ENCODE results near the gene ATG4A. TPM values are rescaled to one million over a fixed set of nuclear protein-coding genes. Genes with fewer than 3 reads are reported as not detected.

ATG4A gene
- total RNA-seq, 4 donors from 2014 or later: 18.3 to 22.1 (median 20.4) TPM

- H3K27me3 ChIP-seq: peaks cover 0 to 3% (median 0%) of the 10 kb centered on the region in 3 donors
- H3K4me1 ChIP-seq: peaks cover 3 to 13% of the 10 kb centered on the region in 2 donors
- peaks cover 0 to 8% of the 10 kb centered on the region in 2 donors for H3K36me3 ChIP-seq
- in situ Hi-C loops (cut with MboI; ENCODE audit: low sequenced_read_pairs in 4 of 4) (loop anchor here in 1 of 4 donors (25.0 kb wide), 1 partner anchor 451 kb away; the partner anchor contains the start of gene PRPS1), intact Hi-C loops (cut with DNase I; ENCODE audit: low total_unique reads) (no loop called here)
- TF ChIP-seq POLR2A (IDR thresholded peaks at IDR 0.05) (no peak), CTCF (IDR thresholded peaks at IDR 0.05 in 4 of 5, conservative IDR thresholded peaks at IDR 0.05 in 1 of 5) (no peak)
- DNase-seq: no peak
- H3K4me3 ChIP-seq: no peak overlapping the region
- no peaks in the 10 kb centered on the region for H3K9me3 ChIP-seq
- no peak overlapping the region for H3K27ac ChIP-seq
- no peak for ATAC-seq
These were observed 3.1 kb upstream of the ATG4A start for GRCh38 chrX:108088511-108088910.

- peaks cover 0 to 8% of the 10 kb centered on the region in 2 donors for H3K36me3 ChIP-seq
- no peak for ATAC-seq
These were observed 901 bp upstream of the ATG4A start for GRCh38 chrX:108090491-108091263.

GRCh38 chrX:108091878-108092291 lies 307 bp downstream of the ATG4A start:
- in situ Hi-C loops (cut with MboI; ENCODE audit: low sequenced_read_pairs in 4 of 4): loop anchor here in 1 of 4 donors (25.0 kb wide), 1 partner anchor 455 kb away; the partner anchor contains the start of gene PRPS1
- no peaks in the 10 kb centered on the region for H3K9me3 ChIP-seq
- peaks cover 3 to 13% of the 10 kb centered on the region in 2 donors for H3K4me1 ChIP-seq
- H3K36me3 ChIP-seq: peaks cover 0 to under 1% of the 10 kb centered on the region in 2 donors
- H3K4me3 ChIP-seq: peak overlapping the region; percentile 60 to 77 (median 74)
- TF ChIP-seq POLR2A (IDR thresholded peaks at IDR 0.05): no peak
- no peak for TF ChIP-seq CTCF (IDR thresholded peaks at IDR 0.05 in 4 of 5, conservative IDR thresholded peaks at IDR 0.05 in 1 of 5)
- H3K27me3 ChIP-seq: peaks cover 0 to 3% (median 0%) of the 10 kb centered on the region in 3 donors
- intact Hi-C loops (cut with DNase I; ENCODE audit: low total_unique reads): loop anchor here (5.0 to 10.0 kb wide), 2 partner anchors 435 to 977 kb away; partner anchors contain the start of gene RBM41
- H3K27ac ChIP-seq: peak overlapping the region; percentile 82 to 89 (median 86)
- DNase-seq (peak; percentile 8 to 52), ATAC-seq (peak; percentile 56 to 58)

More at GRCh38 chrX:108090491-108091263, 901 bp upstream of the ATG4A start:
- Histone ChIP-seq H3K4me1 (peaks cover 3 to 13% of the 10 kb centered on the region in 2 donors), H3K27ac (peak overlapping the region; percentile 82 to 89 (median 86)), H3K9me3 (no peaks in the 10 kb centered on the region), H3K4me3 (peak overlapping the region; percentile 58 to 77 (median 67)), H3K27me3 (peaks cover 0 to 3% (median 0%) of the 10 kb centered on the region in 3 donors)
- intact Hi-C loops (cut with DNase I; ENCODE audit: low total_unique reads) (loop anchor here (5.0 to 10.0 kb wide), 2 partner anchors 433 to 976 kb away; partner anchors contain the start of gene RBM41), in situ Hi-C loops (cut with MboI; ENCODE audit: low sequenced_read_pairs in 4 of 4) (loop anchor here in 1 of 4 donors (25.0 kb wide), 1 partner anchor 453 kb away; the partner anchor contains the start of gene PRPS1)
- no peak for TF ChIP-seq CTCF (IDR thresholded peaks at IDR 0.05 in 4 of 5, conservative IDR thresholded peaks at IDR 0.05 in 1 of 5)
- no peak for TF ChIP-seq POLR2A (IDR thresholded peaks at IDR 0.05)
- no peak for DNase-seq

- intact Hi-C loops (cut with DNase I; ENCODE audit: low total_unique reads): loop anchor here (10.0 kb wide), 1 partner anchor 983 kb away; the partner anchor contains the start of gene RBM41
- no peak for TF ChIP-seq POLR2A (IDR thresholded peaks at IDR 0.05)
- TF ChIP-seq CTCF (IDR thresholded peaks at IDR 0.05 in 4 of 5, conservative IDR thresholded peaks at IDR 0.05 in 1 of 5): no peak
- no peak for ATAC-seq
These were observed 5.8 kb downstream of the ATG4A start for GRCh38 chrX:108097380-108097779.

More at GRCh38 chrX:108097380-108097779, 5.8 kb downstream of the ATG4A start:
- Histone ChIP-seq H3K9me3 (no peaks in the 10 kb centered on the region), H3K36me3 (no peaks in the 10 kb centered on the region), H3K4me1 (peaks cover 1 to 3% of the 10 kb centered on the region in 2 donors), H3K4me3 (no peak overlapping the region), H3K27ac (no peak overlapping the region), H3K27me3 (peaks cover 0 to 3% (median 0%) of the 10 kb centered on the region in 3 donors)
- DNase-seq: no peak
- in situ Hi-C loops (cut with MboI; ENCODE audit: low sequenced_read_pairs in 4 of 4): loop anchor here in 1 of 4 donors (25.0 kb wide), 1 partner anchor 460 kb away; the partner anchor contains the start of gene PRPS1
